Stimulated activated CD4-positive, alpha-beta T cell treated with anti-CD3 and anti-CD28 coated beads, TNF-alpha, amount 100 ng/mL, for 24 hours (primary cell): Measurements from ENCODE around the gene LY86.
A peak's percentile ranks its signal among the peaks of the same experiment; 100 is the strongest.
"Not testable (repeated sequence)": the region's sequence is repeated elsewhere in the genome, so short reads cannot be mapped to it uniquely, and the experiment has no call there.

Experiments
- DNase-seq, 3 experiments: peaks; one replicate each; pipeline ENCODE4 v3.0.0-alpha.2; 2020; ENCODE audit warnings: low read depth in 3 of 3

The LY86 gene

GRCh38 chr6:6596529-6597328, 8.2 kb downstream of the LY86 start:
- DNase-seq, result no peak

GRCh38 chr6:6597682-6598081, 9.2 kb downstream of the LY86 start:
- DNase-seq, result no peak

DNA sequence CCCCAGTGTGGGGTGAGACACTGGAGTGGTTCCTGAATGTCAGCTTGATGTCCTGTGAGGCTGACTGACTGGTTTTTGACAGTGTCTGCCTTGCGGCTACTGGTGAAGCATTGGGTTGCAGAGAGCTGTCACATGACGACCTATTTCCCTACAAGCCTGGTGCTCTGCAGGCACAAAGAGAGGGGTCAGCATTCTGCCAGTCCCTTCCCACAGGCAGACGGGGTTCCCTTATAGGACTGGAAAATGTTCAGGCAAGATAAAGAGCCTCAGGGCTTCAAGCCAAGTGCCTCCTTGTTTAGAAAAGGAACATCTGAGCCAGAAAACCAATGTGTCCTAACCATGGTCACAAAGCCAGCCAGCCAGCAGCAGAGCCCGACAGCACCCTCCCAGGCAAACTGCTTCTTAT, 11.0 kb downstream of the LY86 start:
- DNase-seq, result no peak

GRCh38 chr6:6600875-6601274, 12.4 kb downstream of the LY86 start:
- no peak for DNase-seq

DNA sequence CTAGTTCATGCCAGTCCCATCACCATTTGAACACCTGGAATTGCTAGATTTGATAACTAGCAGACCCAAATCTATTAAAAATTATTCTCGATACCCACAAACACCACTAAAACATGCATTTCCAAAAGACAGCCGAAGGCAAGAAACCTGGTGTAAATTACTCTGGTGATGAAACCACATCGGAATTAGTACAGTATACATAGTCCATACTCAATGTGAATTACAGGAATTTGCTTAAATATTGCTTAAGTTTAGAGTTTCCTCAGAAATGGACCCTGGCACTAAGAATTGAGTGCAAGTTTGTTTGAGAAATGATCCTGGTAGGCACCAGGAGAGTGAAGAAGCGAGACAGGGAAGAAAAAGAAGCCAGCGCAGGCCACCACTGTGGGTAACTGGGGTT, 13.7 kb downstream of the LY86 start:
- no peak for DNase-seq

DNA sequence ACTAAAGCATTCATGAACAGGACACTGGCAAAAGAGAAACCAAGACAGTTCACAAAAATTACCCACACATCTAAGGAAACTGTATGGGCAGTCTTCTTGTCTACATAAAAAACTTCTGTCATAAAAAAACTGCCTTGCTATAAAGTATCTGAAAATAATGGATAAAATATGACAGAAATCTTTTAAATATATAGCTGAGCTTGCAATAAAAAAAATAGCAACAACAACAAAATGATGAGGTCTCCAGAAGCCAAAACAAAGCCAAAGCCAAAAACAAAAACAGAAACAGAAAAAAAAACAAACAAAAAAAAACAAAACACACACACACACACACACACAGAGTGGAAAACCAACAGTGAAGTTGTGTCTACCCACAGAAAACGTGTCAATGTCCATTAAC, 14.8 kb downstream of the LY86 start:
- no peak for DNase-seq

DNA sequence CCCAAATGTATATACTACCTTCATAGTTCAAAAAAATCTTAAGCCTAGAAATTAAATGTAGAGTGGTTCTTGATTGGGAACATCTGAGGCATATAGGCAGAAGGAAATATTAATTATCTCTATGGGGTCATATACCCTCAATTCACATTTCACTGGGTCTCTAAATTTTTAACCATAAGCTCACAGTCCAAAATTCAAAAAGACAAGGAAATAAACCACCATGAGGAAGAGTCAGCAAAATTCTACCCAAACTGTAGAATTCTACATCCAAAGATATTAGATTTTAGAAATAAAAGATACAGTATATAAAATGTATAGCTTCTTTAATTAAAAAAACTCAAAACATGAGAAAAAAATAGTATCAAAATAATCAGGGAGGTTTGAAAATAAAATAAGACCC, 15.5 kb downstream of the LY86 start:
- DNase-seq, result no peak

GRCh38 chr6:6604566-6604965, 16.0 kb downstream of the LY86 start:
- no peak for DNase-seq

DNA sequence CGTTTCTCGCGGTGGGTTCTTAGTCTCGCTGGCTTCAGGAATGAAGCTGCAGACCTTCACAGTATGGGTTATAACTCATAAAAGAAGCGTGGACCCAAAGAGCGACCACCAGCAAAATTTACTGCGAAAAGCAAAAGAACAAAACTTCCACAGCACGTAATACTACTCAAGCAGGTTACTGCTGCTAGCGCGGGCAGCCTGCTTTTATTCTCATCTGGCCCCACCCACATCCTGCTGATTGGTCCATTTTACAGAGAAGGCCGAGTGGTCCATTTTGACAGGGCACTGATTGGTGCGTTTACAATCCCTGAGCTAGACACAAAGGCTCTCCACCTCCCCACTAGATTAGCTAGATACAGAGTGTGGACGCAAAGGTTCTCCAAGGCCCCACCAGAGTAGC, 17.4 kb downstream of the LY86 start:
- no peak for DNase-seq

GRCh38 chr6:6606391-6607030, 18.0 kb downstream of the LY86 start:
- DNase-seq, result not testable (repeated sequence)

DNA sequence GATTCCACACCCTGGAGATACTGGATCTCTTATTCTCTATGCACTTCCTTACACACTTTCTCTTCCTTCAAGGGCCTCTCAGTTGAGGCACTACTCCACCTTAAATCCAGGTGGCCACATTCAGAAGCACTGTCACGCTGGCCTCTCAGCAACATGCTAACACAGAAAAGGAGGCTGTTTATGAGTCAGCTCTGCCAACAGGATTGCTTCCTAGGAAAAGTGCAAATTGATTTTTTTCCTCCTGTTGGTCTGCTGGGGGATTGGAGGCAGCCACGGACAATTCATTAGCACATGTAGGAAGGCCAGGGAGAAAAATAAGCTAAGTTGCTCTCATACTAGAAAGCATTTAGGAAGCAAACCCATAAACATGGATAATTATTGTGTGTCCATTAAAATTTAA, 20.9 kb downstream of the LY86 start:
- DNase-seq, result no peak

DNA sequence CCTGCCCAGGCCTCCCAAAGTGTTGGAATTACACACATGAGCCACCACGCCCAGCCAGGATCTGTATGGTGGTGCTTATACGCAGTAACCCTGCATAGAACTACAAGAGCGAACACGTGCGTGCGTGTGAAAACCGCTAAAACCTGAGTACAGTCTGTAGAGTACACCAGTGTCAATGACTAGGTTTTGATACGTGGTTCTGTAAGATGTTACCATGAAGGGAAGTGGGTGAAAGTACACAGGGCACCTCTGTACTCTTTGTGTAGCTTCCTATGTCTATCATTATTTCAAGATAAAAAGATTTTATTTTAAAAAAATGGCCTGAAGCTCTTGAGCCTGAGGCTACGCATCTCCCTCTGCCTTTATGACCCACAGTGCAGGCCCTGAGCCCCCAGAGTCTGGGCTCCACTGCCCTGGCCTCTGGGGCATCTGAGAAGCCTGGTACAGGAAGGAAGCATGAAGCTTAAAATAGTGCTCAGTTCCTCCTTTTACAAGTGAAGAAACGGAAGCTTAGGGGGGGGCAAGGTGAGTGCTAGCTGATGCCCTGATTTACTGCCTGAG, 21.6 kb downstream of the LY86 start:
- no peak for DNase-seq

- DNase-seq, result no peak
These were observed 23.0 kb downstream of the LY86 start for GRCh38 chr6:6611486-6611885.

DNA sequence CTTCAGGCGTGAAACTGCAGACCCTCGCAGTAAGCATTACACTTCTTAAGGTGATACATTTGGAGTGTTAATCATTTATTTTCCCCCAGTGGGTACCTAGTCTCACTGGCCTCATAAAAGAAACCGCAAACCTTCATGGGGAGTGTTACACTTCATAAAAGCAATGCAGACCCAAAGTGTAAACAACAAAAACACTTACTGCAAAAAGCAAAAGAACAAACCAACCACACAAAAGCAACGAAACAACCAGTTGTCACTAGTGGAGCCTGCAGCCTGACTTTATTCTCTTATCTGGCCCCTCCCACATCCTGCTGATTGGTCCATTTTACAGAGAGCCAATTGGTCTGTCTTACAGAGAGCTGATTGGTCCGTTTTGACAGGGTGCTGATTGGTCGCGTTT, 23.8 kb downstream of the LY86 start:
- DNase-seq, result no peak

- DNase-seq, result not testable (repeated sequence)
These were observed 24.7 kb downstream of the LY86 start for GRCh38 chr6:6613103-6613718.

DNA sequence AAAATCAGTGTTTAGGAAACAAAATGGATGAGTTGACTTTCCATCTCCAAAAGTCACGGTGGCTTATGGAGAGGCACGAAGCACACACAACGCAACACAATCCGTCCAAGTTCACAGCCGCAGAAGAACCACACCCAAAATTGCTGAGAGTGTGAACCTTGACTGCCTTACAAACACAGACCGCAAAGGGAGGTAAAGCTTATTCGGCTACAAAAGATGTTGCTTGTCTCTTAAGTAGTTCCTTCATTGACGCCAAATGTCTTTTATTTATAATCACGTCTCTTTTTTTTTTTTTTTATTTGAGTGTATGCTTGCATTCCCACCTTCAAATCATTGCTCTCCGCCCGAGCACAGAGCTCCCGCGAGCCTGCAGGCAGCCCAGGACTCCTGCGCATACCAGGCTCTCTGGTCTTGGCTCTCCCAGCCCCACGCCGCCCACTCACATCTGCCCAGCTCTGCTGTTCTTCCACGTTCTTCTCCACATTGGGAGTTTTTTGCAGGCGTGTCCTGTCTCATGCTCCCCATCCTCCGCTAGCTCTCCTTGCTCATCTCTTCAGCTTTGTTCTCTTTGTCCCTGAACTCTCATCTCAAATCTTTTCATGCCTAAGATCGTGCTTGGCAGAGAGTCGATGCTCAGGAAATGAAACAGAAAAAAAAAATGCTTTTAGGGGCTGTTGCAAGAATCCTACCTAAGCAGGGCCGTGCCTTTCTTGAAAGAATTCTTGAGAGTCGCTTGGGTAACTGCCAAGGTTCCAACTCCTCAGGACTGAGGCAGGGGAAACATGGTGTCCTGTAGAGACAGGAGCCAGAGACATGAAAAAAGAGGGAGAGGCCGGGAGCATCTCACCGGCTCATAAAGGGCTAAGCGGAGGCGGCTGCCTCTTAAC, 25.8 kb downstream of the LY86 start:
- peak in 1 of 3 experiments; percentile 27 for DNase-seq

- no peak for DNase-seq
These were observed 26.4 kb downstream of the LY86 start for GRCh38 chr6:6614983-6615349.

- no peak for DNase-seq
These were observed 28.1 kb downstream of the LY86 start for GRCh38 chr6:6616656-6617055.

DNA sequence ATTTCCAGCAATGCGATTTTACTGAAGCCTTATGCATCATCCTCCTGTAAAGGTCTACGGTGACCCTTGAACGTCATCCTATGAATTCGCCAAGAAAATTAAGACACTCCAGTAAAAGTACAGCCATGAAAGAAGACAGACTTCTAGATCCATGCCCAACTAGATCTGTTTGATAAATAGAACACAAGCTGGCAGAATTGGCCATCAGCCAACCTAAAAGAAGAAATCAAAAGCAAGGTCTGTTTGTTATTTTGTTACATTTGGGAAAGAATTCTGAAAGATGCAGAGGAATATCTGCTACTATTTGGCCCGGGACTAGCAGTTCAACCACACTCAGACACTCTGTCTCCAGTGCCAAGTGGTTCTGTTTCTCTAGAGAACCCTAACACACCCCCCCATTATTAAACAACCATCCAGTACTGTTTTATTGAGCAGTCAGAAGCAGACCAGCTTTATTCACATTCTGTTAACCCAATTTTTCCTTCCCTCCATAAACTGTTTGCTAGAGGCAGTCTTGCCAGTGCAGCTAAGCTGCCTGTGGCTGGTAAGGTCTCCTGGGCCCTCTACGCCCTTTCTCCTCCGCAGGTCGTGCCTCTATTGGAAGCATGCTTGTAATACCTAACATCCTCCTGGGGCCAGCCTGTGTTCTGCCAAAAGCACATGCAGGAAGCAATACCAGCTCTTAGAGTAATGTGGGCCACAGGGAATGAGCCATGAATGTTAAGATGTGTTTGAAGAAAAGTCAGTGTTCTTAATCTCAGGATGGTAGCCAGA, 30.7 kb downstream of the LY86 start:
- no peak for DNase-seq

DNA sequence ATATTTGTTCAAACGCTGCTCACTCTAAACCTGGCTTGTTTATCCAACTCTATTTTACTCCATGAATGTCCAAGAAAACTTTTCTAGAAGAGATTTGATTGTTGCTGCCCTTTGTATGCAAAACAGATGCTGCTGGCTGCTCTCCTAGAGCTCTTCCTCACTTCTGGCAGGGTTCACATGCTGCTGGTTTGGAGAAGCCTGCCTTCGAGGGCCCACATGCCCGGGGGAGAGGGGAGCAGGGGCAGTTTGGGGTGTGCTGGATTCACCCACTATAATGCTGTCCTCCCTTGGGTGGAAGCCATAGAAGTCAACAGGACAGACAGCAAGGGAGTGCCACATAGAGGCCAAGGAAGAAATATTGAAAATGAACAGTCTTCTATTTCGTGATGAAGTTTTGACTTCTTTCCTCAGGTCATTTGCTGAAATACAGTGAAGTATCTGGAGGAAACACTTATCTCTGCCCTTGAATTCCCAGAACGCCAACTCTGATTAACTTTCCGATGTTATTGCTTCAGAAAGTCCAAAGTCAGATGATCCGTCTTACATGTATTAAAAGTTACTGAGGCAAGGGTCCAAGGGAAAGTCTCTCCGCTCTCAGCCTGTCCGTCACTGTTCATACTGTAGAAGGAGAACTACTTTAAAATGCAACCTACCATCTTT, 32.4 kb downstream of the LY86 start:
- no peak for DNase-seq

- DNase-seq, result no peak
These were observed 34.0 kb downstream of the LY86 start for GRCh38 chr6:6622501-6622900.
